IPS-20b (cell line): ENCODE measurements around the gene IRF3.
"Not testable (repeated sequence)": the region's sequence is repeated elsewhere in the genome, so short reads cannot be mapped to it uniquely, and the experiment has no call there.

Experiments used
- H3K27ac ChIP-seq: one replicate; pipeline ENCODE4 v1.5.1; 2013; ENCODE audit warnings: low read length
- H3K27me3 ChIP-seq: 2 replicates; pipeline ENCODE4 v1.6.1; 2013; ENCODE audit warnings: mild to moderate bottlenecking, low read length, inconsistent platforms; ENCODE audit not compliant: insufficient read depth
- H3K36me3 ChIP-seq: 2 replicates; pipeline ENCODE4 v1.6.1; 2013; ENCODE audit warnings: low read depth, mild to moderate bottlenecking, inconsistent platforms, low read length, moderate library complexity; ENCODE audit not compliant: insufficient read depth
- H3K4me1 ChIP-seq: 2 replicates; pipeline ENCODE4 v1.6.1; 2013; ENCODE audit warnings: mild to moderate bottlenecking, control low read depth, inconsistent platforms, low read length, moderate library complexity; ENCODE audit not compliant: insufficient read depth
- H3K4me3 ChIP-seq: 2 replicates; pipeline ENCODE4 v1.5.1; 2013; ENCODE audit warnings: mild to moderate bottlenecking, low read length, inconsistent platforms
- H3K9ac ChIP-seq: 2 replicates; pipeline ENCODE4 v1.6.1; 2013; ENCODE audit warnings: low read depth, mild to moderate bottlenecking, inconsistent platforms, low read length, moderate library complexity
- H3K9me3 ChIP-seq: 2 replicates; pipeline ENCODE4 v1.6.1; 2013; ENCODE audit warnings: mild to moderate bottlenecking, low read depth, low read length, inconsistent platforms; ENCODE audit not compliant: insufficient read depth

The IRF3 gene

GRCh38 chr19:49624967-49625910 is 40.4 kb downstream of the IRF3 start:
- Histone ChIP-seq H3K4me1 (no peaks in the 10 kb centered on the region), H3K4me3 (no peak overlapping the region), H3K9ac (no peak overlapping the region), H3K9me3 (no peaks in the 10 kb centered on the region), H3K36me3 (peaks cover 54% of the 10 kb centered on the region), H3K27me3 (no peaks in the 10 kb centered on the region), H3K27ac (no peak overlapping the region)

- H3K36me3 ChIP-seq: peaks cover 87% of the 10 kb centered on the region
- H3K27ac ChIP-seq: not testable (repeated sequence)
Observed at GRCh38 chr19:49617860-49618259, 47.8 kb downstream of the IRF3 start.

GRCh38 chr19:49616945-49617344 is 48.7 kb downstream of the IRF3 start:
- Histone ChIP-seq H3K27ac (no peak overlapping the region), H3K9ac (no peak overlapping the region), H3K36me3 (peaks cover 93% of the 10 kb centered on the region), H3K27me3 (no peaks in the 10 kb centered on the region), H3K9me3 (no peaks in the 10 kb centered on the region), H3K4me1 (no peaks in the 10 kb centered on the region), H3K4me3 (no peak overlapping the region)

More at GRCh38 chr19:49617860-49618259, 47.8 kb downstream of the IRF3 start:
- H3K27me3 ChIP-seq, H3K4me1 ChIP-seq, H3K4me3 ChIP-seq, H3K9ac ChIP-seq, H3K9me3 ChIP-seq: not testable (repeated sequence)

GRCh38 chr19:49616532-49616931 is 49.1 kb downstream of the IRF3 start:
- Histone ChIP-seq H3K36me3 (peaks cover 89% of the 10 kb centered on the region), H3K9ac (no peak overlapping the region), H3K4me3 (no peak overlapping the region), H3K9me3 (no peaks in the 10 kb centered on the region), H3K27me3 (no peaks in the 10 kb centered on the region), H3K4me1 (no peaks in the 10 kb centered on the region), H3K27ac (no peak overlapping the region)

- Histone ChIP-seq H3K4me1 (no peaks in the 10 kb centered on the region), H3K36me3 (peaks cover 90% of the 10 kb centered on the region), H3K27me3 (no peaks in the 10 kb centered on the region), H3K27ac (no peak overlapping the region), H3K9me3 (no peaks in the 10 kb centered on the region), H3K4me3 (no peak overlapping the region), H3K9ac (no peak overlapping the region)
Observed at GRCh38 chr19:49615861-49616260, 49.8 kb downstream of the IRF3 start.

GRCh38 chr19:49614096-49614833 is 51.4 kb downstream of the IRF3 start:
- Histone ChIP-seq H3K36me3 (peaks cover 87% of the 10 kb centered on the region), H3K4me3 (no peak overlapping the region), H3K9me3 (no peaks in the 10 kb centered on the region), H3K27me3 (no peaks in the 10 kb centered on the region), H3K27ac (no peak overlapping the region), H3K4me1 (no peaks in the 10 kb centered on the region), H3K9ac (no peak overlapping the region)

GRCh38 chr19:49613374-49613773 is 52.3 kb downstream of the IRF3 start:
- no peak overlapping the region for H3K9ac ChIP-seq
- no peaks in the 10 kb centered on the region for H3K4me1 ChIP-seq
- H3K4me3 ChIP-seq: no peak overlapping the region
- no peaks in the 10 kb centered on the region for H3K27me3 ChIP-seq
- peaks cover 88% of the 10 kb centered on the region for H3K36me3 ChIP-seq
- H3K27ac ChIP-seq: no peak overlapping the region
- no peaks in the 10 kb centered on the region for H3K9me3 ChIP-seq
